ENCODE results near the gene GCLC.
"Not testable (repeated sequence)": the region's sequence is repeated elsewhere in the genome, so short reads cannot be mapped to it uniquely, and the experiment has no call there.

GCLC gene

DNA sequence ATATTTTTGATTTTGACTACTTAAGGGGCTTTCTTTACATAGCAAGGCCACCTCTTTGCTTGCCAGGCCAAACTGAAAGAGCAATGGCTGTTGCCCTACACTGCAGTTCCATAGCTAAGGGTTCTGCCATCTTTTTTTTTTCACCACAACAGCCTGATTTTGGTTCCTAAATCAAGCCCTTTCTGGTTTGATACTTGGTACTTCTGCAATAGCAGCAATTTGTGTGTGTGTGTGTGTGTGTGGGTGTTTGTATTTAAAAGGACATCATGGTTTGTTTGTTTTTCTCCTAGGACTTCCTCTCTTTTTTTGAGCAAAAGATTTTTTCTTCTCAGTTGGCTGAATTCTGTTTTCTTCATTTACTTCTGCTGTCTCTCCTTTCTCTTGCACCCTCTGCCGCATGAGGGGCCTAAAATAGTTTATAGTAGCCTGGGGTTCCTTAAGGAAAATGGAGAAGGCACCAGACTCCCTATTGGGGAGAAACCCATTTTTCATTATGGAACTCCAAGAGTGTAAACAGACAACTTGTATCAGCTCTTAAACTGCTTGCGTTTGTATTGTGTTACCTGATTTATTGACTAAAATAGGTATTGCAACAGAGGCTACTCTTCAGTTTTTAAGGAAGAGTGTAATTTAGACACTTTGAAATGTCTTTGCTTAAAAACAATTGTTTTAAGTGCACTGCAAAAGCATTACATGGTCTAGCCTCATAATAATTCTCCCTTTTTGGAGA lies 12.2 kb upstream of the GCLC start:
- DNase-seq: no peak

DNA sequence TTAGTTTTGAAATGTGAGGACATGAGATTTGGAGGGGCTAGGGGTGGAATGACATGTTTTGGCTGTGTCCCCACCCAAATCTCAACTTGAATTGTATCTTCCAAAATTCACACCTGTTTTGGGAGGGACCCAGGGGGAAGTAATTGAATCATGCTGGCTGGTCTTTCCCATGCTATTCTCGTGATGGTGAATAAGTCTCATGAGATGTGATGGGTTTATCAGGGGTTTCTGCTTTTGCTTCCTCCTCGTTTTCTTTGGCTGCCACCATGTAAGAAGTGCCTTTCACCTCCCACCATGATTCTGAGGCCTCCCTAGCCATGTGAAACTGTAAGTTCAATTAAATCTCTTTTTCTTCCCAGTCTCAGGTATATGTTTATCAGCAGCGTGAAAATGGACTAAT lies 8.7 kb upstream of the GCLC start:
- DNase-seq: not testable (repeated sequence)

DNA sequence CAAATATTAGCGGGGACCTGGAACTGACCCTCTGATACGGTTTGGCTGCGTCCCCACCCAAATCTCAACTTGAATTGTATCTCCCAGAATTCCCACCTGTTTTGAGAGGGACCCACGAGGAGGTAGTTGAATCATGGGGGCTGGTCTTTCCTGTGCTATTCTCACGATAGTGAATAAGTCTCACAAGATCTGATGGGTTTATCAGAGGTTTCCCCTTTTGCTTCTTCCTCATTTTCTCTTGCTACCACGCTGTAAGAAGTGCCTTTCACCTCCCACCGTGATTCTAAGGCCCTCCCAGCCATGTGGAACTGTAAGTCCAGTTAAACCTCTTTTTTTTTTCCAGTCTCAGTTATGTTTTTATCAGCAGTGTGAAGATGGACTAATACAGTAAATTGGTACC lies 6.8 kb upstream of the GCLC start:
- not testable (repeated sequence) for DNase-seq

GRCh38 chr6:53547811-53548496 lies 3.1 kb upstream of the GCLC start:
- peak; percentile 73 for DNase-seq

- DNase-seq: no peak
These were observed 2.4 kb upstream of the GCLC start for GRCh38 chr6:53547166-53547810.

DNA sequence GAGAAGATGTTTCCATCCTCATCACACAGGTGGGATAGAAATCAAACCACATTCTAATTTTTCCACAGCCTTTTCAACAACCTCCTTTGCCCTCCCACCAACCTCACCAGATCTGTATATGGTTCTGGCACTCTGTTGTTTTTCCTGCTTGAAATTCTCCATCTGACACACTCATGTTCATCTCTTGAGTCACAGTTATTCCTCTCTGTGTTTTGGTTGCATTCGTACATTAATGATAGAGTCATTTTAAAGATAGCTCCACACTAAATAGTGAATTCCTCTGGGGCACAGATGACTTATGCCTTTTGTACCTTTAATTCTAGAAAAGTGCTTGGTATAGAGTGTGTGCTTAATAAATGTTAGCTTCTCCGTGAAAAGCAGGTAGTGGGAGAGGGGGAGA lies 1.4 kb upstream of the GCLC start:
- no peak for DNase-seq

GRCh38 chr6:53544217-53544469 lies 758 bp downstream of the GCLC start:
- DNase-seq: no peak

DNA sequence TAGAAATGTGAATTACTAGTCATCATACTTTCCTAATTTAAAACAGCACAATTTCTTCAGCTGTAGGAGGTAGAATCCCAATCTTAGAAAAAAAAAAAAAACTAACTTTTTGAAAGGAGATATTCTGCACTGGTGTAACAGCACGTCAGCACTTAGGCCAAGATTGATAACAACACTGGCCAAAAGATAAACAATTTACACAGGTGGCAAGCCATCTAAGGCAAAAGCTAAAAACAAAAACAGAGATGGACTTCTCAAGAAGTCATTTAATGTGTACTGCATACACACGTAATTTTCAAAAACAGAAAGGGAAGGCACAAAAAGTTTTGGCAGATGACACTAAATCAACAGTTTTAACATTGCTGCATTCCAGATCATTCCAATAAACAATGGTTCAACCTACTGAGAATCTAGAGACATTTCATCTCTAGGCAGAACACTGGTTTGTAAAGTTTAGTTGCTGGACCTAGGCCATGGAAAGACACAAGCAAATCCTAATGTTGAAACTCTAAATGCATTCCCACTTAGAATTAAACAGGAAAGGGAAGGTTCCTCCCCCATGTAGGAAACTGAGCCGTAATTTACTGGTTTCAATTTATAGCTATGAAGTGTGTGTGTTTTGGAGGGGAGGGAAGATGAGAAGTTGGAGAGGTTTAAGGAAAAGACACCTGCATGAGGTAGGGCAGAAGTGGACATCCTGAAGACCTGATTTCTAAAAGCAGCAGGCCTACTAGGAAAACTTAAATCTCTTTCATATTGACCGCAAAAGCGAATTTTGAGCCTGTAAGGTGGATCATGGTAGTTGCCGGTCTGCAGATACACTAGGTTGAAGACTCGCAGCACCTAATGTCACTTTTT lies 1.3 kb downstream of the GCLC start:
- no peak for DNase-seq

GRCh38 chr6:53541900-53542299 lies 3.0 kb downstream of the GCLC start:
- DNase-seq: no peak

DNA sequence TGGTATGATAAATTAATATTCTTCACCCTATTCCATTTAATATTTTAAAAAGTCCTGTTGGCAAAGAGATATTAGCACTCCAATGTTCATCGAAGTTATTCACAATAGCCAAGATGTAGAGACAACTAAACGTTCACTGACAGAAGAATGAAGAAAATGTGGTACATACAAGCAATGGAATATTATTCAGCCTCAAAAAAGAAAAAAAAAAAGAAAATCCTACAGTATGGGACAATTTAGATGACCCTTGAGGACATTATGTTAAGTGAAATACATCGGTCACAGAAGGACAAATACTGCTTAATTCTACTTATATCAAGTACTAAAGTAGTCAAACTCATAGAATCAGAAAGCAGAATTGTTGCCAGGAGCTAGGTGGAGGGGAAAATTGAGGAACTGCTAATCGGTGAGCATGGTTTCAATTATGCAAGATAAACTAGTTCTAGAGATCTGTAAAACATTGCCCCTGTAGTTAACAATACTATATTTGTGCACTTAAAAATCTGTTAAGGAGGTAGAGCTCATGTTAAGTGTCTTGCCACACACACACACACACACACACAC lies 4.7 kb downstream of the GCLC start:
- no peak for DNase-seq

DNA sequence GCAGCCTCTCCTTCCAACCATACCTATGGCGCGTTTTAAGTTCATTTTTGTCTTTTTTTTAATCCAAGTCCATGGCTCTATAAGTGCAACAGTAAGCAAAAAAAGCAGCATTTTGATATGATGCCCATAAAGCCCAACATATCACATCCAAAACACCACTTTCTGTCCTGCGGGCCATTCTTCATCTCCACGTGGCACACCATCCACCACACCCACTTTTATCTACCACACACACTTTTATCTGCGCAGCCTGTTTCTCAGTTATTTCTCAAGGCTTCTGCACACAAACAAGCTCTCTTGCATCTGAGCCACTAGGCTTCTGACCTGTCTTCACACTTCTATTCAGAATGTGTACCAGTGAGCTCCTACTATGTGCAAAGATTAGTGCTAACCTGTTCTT lies 5.3 kb downstream of the GCLC start:
- DNase-seq: no peak

GRCh38 chr6:53536561-53536960 lies 8.3 kb downstream of the GCLC start:
- no peak for DNase-seq

- DNase-seq: no peak
These were observed 12.0 kb downstream of the GCLC start for GRCh38 chr6:53532942-53533341.

- no peak for DNase-seq
These were observed 12.7 kb downstream of the GCLC start for GRCh38 chr6:53532061-53532797.

GRCh38 chr6:53530780-53531386 lies 14.0 kb downstream of the GCLC start:
- DNase-seq: no peak

DNA sequence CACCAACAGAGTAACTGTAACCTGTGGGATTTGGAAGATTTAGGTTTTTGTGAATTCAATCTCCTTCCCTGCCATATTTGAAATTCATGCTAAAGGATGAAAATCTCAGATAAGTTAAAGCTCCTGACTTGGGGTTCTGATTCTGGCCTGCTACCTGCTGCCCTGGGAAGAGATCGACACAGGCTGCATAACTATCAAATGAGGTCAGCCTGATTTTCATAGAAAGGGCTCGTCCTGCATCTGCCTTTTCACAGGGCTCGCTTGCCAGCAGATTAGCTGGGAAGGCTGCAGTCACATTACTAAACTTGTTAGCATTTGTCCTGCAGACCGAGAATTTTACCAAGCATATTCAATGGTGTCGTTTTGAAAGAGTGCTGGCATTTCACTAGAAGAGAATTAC lies 14.6 kb downstream of the GCLC start:
- no peak for DNase-seq

GRCh38 chr6:53529324-53530036 lies 15.4 kb downstream of the GCLC start:
- DNase-seq: no peak

DNA sequence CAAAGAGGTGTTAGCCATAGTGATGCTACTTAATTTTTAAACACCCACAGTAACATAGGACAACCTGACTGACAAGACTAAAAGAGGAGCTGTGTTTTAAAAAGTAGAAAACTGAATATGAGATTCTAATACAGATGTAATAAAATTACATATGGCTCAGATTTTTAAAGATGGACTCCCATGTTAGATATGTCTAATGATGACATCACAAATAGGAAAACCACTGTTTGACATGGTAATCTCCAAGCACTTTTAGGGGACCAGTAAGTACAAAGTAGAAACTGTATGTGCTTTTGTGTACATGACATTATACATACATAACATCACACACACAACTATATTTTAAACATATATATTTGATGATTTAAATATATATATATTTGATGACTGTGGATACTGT lies 16.8 kb downstream of the GCLC start:
- DNase-seq: no peak

- no peak for DNase-seq
These were observed 17.6 kb downstream of the GCLC start for GRCh38 chr6:53527249-53527765.

- no peak for DNase-seq
These were observed 18.9 kb downstream of the GCLC start for GRCh38 chr6:53526000-53526399.

GRCh38 chr6:53524455-53524815 lies 20.5 kb downstream of the GCLC start:
- no peak for DNase-seq

All from NCI-H1694 (cell line).